HepG2 (cell line): ENCODE data around the gene HMG20B. TPM values are rescaled to one million over a fixed set of nuclear protein-coding genes. Genes with fewer than 3 reads are reported as not detected.

ENCODE experiments used
- ATAC-seq: fragments of 200-7000 bp; cut with Tn5 transposase; 3 replicates; pipeline ENCODE4 v1.9.1; 2020; ENCODE audit warnings: mild to moderate bottlenecking, moderate library complexity
- BruUV-seq: library from RNA; stranded (reverse); fragments of 400-500 nt; replicated peaks from 2 replicates; lab custom pipeline; 2021; lab: Mats Ljungman, UMichigan
- CTCF ChIA-PET: fragments of 300-600 bp; formaldehyde crosslinking; extraction: SDS; loops from one replicate; lab custom pipeline; 2021; ENCODE audit warnings: low total read pairs, inconsistent platforms, low intra/inter-chr PET ratio; lab: Yijun Ruan, JAX
- POLR2A ChIA-PET: fragments of 350-600 bp; sonication (Branson Sonifier 250); formaldehyde crosslinking; loops from one replicate; lab custom pipeline; 2020; ENCODE audit warnings: antibody characterized with exemption, inconsistent platforms; lab: Yijun Ruan, JAX
- DNase-seq: peaks from one replicate; pipeline ENCODE4 v3.0.0-alpha.2; 2015; ENCODE audit warnings: low spot score
- FAIRE-seq: peaks from 3 replicates; lab custom pipeline; 2011; peaks lifted over from hg19 to GRCh38; lab: Jason Lieb, UNC
- H2AFZ ChIP-seq: one replicate; pipeline ENCODE4 v1.6.1; 2011; ENCODE audit warnings: low read length, inconsistent platforms
- H3K27ac ChIP-seq: fragments of 300-600 bp; 3 replicates; pipeline ENCODE4 v1.8.0; 2011; ENCODE audit warnings: mixed run types, mild to moderate bottlenecking, mixed read lengths, low read length, inconsistent platforms; ENCODE audit not compliant: insufficient read depth; ENCODE audit errors: extremely low read length
- H3K27me3 ChIP-seq, 2 experiments: fragments of 200-600 bp in 1 of 2; 2 replicates in 1 of 2; 3 replicates in 1 of 2; pipeline versions ENCODE4 v1.6.0 to v1.8.0; 2011; ENCODE audit warnings: low read length in 2 of 2, mild to moderate bottlenecking in 2 of 2, moderate library complexity in 2 of 2, inconsistent platforms in 1 of 2; ENCODE audit not compliant: insufficient read depth in 2 of 2, control insufficient read depth in 1 of 2
- H3K36me3 ChIP-seq, 2 experiments: fragments of 200-600 bp in 1 of 2; replicated peaks in 1 of 2; 2 replicates in 1 of 2; 3 replicates in 1 of 2; pipeline versions ENCODE4 v1.5.1 to v1.8.0; 2011; ENCODE audit warnings: low read length in 2 of 2, inconsistent platforms in 1 of 2; ENCODE audit not compliant: insufficient read depth in 2 of 2, control insufficient read depth in 1 of 2
- H3K4me1 ChIP-seq: 2 replicates; pipeline ENCODE4 v1.5.1; 2012; ENCODE audit warnings: low read length, inconsistent platforms; ENCODE audit not compliant: insufficient read depth
- H3K4me2 ChIP-seq: 2 replicates; pipeline ENCODE4 v1.6.0; 2011; ENCODE audit warnings: low read depth, low read length, inconsistent platforms
- H3K4me3 ChIP-seq, 3 experiments: fragments of 200-600 bp in 1 of 3; sonication (generic), shearing (Covaris generic) in 1 of 3; replicated peaks in 1 of 3; 2 replicates each; pipeline ENCODE4 v1.5.1; 2011 to 2016; ENCODE audit warnings: low read length in 3 of 3, inconsistent platforms in 2 of 3, low read depth in 2 of 3, mild to moderate bottlenecking in 2 of 3, control low read depth in 1 of 3, mixed read lengths in 1 of 3; ENCODE audit not compliant: insufficient read depth in 1 of 3
- H3K79me2 ChIP-seq: one replicate; pipeline ENCODE4 v1.6.1; 2011; ENCODE audit warnings: low read length, inconsistent platforms; ENCODE audit not compliant: insufficient read depth
- H3K9ac ChIP-seq: 2 replicates; pipeline ENCODE4 v1.6.0; 2011; ENCODE audit warnings: mild to moderate bottlenecking, low read depth, low read length, inconsistent platforms; ENCODE audit not compliant: insufficient read depth
- H3K9me3 ChIP-seq: 2 replicates; pipeline ENCODE4 v1.5.1; 2012; ENCODE audit warnings: mild to moderate bottlenecking, low read length
- H4K20me1 ChIP-seq: 2 replicates; pipeline ENCODE4 v1.6.0; 2011; ENCODE audit warnings: inconsistent platforms, mild to moderate bottlenecking, low read length, moderate library complexity; ENCODE audit not compliant: insufficient read depth
- RARG ChIP-seq: sonication (generic); formaldehyde crosslinking; IDR thresholded peaks from 2 replicates; pipeline ENCODE4 v1.4.0; 2020; ENCODE audit warnings: low read depth, mild to moderate bottlenecking, missing genetic modification reagents
- TCF7 ChIP-seq: sonication (generic); IDR thresholded peaks from 2 replicates; pipeline ENCODE4 v1.6.1; 2016; ENCODE audit warnings: antibody characterized with exemption, low read depth
- ZNF17 ChIP-seq: sonication (generic); formaldehyde crosslinking; IDR thresholded peaks from 2 replicates; pipeline ENCODE4 v1.5.0; 2020; ENCODE audit warnings: mild to moderate bottlenecking, missing genetic modification reagents
- ZNF569 ChIP-seq: sonication (generic); formaldehyde crosslinking; IDR thresholded peaks from 2 replicates; pipeline ENCODE4 v1.5.0; 2020; ENCODE audit warnings: mild to moderate bottlenecking, missing genetic modification reagents, moderate library complexity, borderline replicate concordance
- WGBS: methylation state at CpG from one replicate; pipeline ENCODE4 v1.1.6; 2017; ENCODE audit warnings: low lambda C conversion rate; 5-methylcytosine and 5-hydroxymethylcytosine counted together
- in situ Hi-C: cut with HindIII; loops from 2 replicates; pipeline ENCODE4 v1.10.0; 2017; ENCODE audit warnings: low pct_unique_long_range_greater_than_20kb; ENCODE audit not compliant: extremely low pct_ligation_motif_present
- intact Hi-C: fragments of 100-400 bp; cut with micrococcal nuclease; formaldehyde crosslinking; loops from one replicate; pipeline ENCODE4 v1.10.0; 2022; ENCODE audit not compliant: unreplicated experiment
- polyA plus RNA-seq, 8 experiments: library from polyadenylated mRNA; depleted of rRNA in 3 of 8; stranded (reverse) in 7 of 8; unstranded in 1 of 8; fragments of >200 nt; fragmentation: Illumina TruSeq in 4 of 8; extraction: Trizol in 4 of 8; gene quantifications; 2 replicates each; pipeline versions ENCODE4 v1.2.1 to v1.2.3, GENCODE V29; 2011 to 2016; ENCODE audit warnings: low read depth in 4 of 8, missing spikeins in 1 of 8, mixed read lengths in 1 of 8; ENCODE audit not compliant: insufficient read depth in 1 of 8
- total RNA-seq, 5 experiments: library from RNA; depleted of rRNA; stranded (reverse); fragments of >200 nt; fragmentation: Illumina TruSeq; extraction: Trizol; gene quantifications; 2 replicates each; pipeline ENCODE4 v1.2.3, GENCODE V29; 2016; ENCODE audit warnings: low read depth in 1 of 5
- TF ChIP-seq, protein P1 (sequence below), 2 experiments: sonication (generic) in 1 of 2; formaldehyde crosslinking in 1 of 2; IDR thresholded peaks; 2 replicates each; pipeline versions ENCODE4 v1.4.0 to v1.6.1; 2016 to 2020; ENCODE audit warnings: borderline replicate concordance in 1 of 2, low read depth in 1 of 2, mild to moderate bottlenecking in 1 of 2, missing genetic modification reagents in 1 of 2

HMG20B gene
- total and polyA plus RNA-seq, 2 of the 13 experiments (the other 11 are each of a cell fraction or from before 2014, with no cell fraction given), result 23.9 to 29.2 TPM

DNA sequence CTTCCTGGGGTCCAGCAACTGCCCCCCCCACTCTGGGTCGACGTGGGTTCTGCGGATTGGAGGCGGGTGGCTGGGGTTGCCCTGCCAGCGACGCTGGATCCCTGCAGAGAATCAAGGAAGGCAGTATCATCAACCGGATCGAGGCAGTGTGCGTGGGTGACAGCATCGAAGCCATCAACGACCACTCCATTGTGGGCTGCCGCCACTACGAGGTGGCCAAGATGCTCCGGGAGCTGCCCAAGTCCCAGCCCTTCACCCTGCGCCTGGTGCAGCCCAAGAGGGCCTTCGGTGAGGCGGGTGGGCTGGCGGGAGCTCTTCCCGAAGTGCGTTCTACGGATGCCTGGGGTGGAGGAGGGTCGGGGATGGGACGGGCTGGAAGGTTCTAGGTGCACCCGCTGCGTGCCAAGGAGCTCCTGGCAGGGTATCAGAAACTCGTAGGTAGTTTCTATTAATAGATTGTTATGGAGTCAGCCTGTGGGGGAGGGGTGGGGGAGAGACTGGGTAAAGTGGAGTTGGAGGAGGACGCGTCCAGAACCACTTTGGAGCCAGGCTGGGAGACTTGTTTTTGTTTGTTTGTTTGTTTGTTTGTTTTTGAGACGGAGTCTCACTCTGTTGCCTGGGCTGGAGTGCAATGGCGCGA, 14.1 kb downstream of the HMG20B start:
- no peaks in the 10 kb centered on the region for H3K9me3 ChIP-seq
- BruUV-seq, result no TSS peak
- ATAC-seq, result no peak

More for the DNA sequence above, 14.1 kb downstream of the HMG20B start:
- Histone ChIP-seq H3K4me1 (no peaks in the 10 kb centered on the region), H3K9ac (no peak overlapping the region), H3K4me2 (no peak overlapping the region), H3K79me2 (no peaks in the 10 kb centered on the region), H3K27me3 (peaks cover 3 to 23% of the 10 kb centered on the region in 2 experiments; a peak in 4 of 5 replicates), H3K27ac (no peak overlapping the region), H2AFZ (no peak overlapping the region), H3K4me3 (no peak overlapping the region), H3K36me3 (no peaks in the 10 kb centered on the region), H4K20me1 (no peaks in the 10 kb centered on the region)
- WGBS, result 34% methylated on average over 16 of the region's 31 CpGs
- FAIRE-seq, result no peak
- in situ Hi-C loops, result no loop called here
- intact Hi-C loops, result no loop called here
- DNase-seq, result no peak
- POLR2A ChIA-PET, result no interaction called here
- CTCF ChIA-PET, result interaction anchor here (1.4 kb wide), 1 partner anchor 42 kb away, joined by 5 read pairs; no protein-coding TSS in a partner anchor
- TF ChIP-seq, protein P1, sequence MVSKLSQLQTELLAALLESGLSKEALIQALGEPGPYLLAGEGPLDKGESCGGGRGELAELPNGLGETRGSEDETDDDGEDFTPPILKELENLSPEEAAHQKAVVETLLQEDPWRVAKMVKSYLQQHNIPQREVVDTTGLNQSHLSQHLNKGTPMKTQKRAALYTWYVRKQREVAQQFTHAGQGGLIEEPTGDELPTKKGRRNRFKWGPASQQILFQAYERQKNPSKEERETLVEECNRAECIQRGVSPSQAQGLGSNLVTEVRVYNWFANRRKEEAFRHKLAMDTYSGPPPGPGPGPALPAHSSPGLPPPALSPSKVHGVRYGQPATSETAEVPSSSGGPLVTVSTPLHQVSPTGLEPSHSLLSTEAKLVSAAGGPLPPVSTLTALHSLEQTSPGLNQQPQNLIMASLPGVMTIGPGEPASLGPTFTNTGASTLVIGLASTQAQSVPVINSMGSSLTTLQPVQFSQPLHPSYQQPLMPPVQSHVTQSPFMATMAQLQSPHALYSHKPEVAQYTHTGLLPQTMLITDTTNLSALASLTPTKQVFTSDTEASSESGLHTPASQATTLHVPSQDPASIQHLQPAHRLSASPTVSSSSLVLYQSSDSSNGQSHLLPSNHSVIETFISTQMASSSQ (IDR thresholded peaks at IDR 0.05; ENCODE audit: low read depth), result no peak
- TF ChIP-seq, protein P1 (CRISPR knock-in tag; IDR thresholded peaks at IDR 0.05; ENCODE audit: borderline replicate concordance), result no peak
- no peak for TF ChIP-seq ZNF569 (CRISPR knock-in tag)
- TF ChIP-seq RARG (CRISPR knock-in tag), result no peak
- no peak for TF ChIP-seq ZNF17 (CRISPR knock-in tag)
- no peak for TF ChIP-seq TCF7
